GM21717 (cell line): ENCODE data around the gene FBXO17.

Experiments used
- ATAC-seq: cut with Tn5 transposase; IDR thresholded peaks from one replicate; pipeline ENCODE4 v1.9.1; 2021; ENCODE audit warnings: mild to moderate bottlenecking, moderate library complexity; ENCODE audit not compliant: unreplicated experiment

FBXO17 gene

DNA sequence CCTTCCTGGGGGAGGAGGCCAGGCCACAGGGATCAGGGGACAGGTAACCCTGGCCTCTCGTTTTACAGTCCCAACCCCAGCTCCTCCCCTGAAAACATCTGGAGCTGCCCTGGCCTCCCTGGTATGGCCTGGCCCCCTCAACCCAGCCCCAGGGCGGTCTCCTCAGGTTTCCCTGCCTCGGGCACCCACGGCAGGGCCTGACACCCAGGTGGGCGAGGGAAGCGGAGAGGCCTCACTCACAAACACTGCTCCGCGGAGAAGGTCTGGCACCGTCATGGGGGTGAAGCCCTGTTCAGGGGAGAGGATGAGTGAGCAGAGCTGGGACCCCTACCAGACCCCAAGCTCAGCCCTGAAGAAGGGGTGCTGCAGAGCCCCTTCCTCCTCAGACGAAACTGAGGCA lies 57.0 kb downstream of the FBXO17 start:
- ATAC-seq = no peak

DNA sequence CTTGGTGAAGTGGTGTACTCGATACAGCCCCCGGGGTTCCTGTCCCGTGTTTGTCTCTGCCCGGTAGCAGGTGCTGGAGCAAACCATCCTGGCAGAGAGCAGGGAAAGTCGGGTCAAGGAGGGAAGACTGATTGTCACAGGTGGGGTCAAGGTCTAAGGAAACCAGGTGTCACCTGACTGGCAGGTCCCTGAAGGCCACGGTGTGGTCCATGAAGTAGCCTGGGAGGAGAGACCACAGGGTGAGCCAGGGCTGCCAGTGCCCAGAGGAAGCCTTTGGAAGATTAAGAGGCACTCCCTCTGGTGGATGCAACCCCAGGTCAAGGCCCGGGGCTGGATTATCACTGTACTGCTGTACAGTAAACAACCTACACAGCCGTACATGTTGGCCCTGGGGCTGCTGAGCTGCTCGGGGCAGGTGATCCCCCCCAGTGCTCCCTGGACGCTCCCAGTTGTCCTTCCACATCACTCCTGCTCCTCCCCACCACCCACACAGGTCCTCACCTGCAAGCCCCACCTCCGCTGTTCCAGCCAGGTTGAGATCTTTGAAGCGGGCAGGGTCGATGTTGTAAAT lies 57.5 kb downstream of the FBXO17 start:
- ATAC-seq = no peak

DNA sequence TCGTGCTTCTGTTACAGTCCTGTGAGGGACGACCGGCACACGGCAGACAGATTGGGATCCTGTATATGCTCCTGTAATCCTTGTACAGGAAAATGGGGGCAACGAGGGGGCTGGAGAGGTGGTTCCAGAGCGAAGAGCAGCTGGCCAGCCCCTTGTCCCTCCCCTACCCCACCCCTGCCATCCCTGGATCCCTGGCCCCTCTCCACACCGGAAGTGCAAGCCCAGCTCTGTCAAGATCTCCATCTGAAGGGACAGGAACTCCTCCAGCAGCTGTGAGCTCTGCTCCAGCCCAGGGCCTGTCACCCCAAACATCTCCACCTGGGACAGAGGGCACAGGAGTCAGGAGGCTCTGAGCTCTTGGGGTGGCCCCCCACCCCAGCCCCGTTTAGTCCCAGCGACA lies 58.0 kb downstream of the FBXO17 start:
- no peak for ATAC-seq

DNA sequence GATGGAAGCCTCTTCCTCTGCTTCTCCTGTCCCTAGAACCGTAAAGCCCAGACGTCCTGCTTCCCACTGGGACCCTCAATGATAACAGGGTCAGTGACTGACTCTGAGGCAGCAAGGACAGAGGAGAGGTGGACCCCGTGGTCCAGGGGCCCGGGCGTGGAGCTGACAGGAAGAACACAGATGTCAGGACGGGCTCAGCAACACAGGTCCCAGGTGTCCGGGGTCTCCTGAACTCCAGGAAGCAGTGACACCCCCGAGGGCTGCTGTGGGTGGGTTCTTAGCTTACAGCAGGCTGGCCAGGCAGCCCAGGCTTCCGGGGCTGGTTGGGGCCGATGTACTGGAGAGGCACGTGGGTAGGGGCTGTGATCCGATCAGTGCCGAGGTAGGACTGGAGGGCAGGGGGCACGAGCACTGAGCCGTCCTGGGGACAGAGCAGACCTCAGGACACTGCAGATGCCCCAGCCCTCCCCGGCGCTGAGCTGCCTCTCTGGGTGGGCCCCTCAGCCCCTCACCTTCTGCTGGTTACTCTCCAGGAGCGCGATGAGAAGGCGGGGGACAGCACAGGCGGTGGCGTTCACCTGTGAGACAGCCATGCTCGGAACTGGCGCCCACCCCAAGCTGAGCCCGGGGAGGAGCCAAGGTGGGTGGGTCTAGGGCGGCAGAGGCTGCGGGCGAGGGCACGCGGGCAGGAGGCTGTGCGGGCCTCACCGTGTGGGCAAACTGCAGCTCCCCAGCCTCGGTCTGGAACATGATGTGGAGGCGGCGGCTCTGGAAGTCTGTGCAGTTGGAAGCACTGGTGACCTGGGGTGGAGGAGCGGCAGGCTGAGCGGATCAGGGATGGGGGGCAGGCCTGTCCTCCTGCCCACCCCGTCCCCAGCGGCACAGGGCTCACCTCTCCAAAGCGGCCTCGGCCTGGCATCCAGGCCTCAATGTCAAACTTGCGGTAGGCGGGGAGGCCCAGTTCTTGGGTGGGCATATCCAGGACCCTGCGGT lies 59.9 kb downstream of the FBXO17 start:
- no peak for ATAC-seq

DNA sequence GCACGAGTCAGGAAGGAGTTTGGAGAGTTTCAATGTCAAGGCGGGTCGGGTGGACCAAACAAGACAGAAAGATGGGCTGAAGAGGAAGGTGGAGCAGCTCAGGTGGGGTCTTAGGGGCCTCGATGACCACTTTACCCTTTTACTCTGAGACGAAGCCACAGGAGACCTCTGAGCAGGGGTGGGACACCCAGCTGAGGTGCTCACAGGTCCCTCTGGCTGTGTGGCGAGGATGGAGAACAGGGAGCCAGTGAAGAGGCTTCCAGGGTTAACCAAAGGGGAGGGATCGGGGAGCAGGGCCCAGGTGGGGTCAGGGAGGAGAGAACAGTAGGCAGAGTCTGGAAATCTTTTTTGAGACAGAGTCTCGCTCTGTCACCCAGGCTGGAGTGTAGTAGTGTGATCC lies 61.6 kb downstream of the FBXO17 start:
- ATAC-seq = no peak

DNA sequence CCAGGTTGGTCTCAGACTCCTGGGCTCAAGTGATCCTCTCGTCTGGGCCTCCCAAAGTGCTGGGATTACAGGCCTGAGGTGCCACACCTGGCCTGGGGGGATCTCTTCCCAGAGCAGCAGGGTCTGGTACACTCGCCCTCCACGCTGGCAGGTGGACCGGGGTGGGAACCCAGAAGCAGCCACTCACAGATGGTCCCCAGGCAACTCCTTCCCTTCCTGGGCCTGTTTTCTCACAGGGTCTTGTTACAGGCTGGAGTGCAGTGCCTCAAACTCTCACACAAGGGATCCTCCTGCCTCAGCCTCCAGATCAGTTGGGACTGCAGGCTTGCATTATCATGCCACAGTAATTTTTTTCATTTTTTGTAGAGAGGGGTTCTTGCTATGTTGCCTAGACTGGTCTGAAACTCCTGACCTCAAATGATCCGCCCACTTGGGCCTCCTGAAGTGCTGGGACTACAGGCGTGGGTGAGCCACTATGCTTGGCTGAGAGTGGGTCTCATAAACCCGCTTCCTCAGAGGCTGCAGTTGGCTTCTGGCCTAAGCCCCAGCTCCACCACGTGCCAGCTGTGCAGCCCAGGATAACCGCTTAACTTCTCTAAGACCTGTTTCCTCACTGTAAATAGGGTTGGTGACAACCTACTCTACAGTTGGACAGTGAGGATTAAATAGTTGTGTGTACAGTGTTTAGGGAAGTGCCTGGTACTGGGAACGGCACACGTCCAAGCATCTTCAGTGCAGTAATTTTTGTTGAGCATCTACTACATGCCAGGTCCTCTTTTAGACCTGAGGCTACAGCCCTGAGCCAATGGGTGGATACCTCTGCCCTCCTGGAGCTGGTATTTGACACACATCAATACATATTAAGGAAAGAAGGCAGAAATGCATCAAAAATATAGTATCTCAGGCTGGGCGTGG lies 62.7 kb downstream of the FBXO17 start:
- no peak for ATAC-seq

DNA sequence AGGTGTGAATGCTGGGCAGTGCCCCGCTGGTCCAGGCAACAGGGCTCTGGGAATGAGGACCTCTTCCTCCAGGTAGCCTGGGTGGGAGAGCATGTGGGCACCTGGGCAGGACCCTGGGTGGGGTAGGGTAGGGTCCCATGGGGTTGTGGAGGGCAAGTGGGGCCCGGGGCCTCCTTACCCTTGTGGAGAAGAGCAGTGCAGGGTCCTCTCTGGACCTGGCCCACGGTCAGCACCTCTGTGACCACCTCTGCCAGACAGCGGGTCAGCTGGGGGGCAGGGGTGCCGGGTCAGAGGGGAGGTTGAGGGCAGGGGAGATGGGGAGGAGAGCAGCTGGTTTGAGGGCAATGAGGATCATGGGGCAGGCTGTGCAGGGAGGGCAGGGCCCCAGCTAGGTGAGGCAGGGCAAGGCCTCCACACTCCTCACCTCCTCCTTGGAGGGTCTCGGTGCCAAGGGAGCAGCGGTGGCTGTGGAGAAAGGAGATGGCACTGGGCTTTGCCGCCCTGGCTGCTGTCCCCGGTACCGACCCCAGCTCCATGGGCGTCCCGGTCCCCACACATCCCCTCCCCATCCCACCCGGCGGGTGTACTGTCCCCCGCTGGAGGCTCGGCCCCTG lies 64.0 kb downstream of the FBXO17 start:
- ATAC-seq = no peak

DNA sequence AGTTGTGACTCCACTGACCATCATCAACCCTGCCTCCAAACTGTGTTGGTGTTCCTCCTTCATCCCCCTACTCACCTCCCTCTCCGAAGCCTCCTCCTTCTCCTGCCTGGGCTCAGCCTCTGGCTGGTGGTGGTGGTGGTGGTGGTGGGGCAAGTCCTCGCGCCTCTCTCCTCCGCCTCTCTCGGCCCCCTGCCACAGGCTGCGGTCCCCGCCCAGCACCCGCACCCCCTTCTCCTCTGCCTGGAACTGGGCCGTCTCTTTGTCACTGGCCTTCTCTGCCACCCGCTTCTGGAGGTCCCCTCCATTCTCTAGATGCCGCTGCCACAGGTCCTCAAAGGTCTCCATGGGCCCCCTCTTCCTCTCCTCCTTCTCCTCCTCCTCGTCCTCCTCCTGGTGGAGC lies 65.1 kb downstream of the FBXO17 start:
- ATAC-seq = no peak

DNA sequence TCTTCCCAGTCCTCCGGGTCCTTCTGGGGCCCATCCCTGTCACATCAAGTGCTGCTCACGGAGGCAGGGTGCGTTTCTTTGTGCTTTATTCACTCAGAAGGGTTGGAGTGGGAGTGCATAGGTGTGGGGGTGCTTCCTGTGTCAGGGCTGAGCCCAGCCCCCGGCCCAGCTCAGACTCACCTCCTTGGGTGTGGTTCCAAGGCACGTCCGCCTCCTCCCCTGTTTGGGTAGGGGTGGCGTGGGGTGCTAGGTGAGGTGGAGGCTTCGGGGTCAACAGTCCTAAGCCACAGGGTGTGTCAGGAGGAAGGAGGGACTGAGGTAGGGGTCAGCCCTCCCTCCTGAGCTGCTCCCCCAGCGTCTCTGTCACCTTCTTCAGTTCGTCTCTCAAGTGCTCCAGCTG lies 66.6 kb downstream of the FBXO17 start:
- no peak for ATAC-seq

DNA sequence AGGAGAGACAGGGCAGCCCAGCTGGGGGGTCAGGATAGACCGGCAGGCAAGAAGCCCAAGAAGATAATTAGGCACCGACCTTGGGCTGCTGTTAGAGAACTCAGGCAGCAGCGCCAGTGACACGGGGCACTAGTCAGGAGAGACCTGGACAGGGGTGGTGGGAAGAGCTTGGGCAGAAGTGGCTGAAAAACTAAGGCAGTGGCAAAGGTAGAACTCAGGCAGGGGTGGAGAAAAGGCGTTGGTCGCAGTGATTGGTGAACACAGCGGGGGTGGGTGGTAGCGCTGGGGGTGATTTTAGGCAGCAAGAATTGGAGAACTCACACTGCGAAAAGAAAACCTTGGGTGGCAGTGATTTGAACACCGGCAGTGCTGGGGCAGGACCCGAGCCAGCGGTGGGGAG lies 67.9 kb downstream of the FBXO17 start:
- no peak for ATAC-seq

DNA sequence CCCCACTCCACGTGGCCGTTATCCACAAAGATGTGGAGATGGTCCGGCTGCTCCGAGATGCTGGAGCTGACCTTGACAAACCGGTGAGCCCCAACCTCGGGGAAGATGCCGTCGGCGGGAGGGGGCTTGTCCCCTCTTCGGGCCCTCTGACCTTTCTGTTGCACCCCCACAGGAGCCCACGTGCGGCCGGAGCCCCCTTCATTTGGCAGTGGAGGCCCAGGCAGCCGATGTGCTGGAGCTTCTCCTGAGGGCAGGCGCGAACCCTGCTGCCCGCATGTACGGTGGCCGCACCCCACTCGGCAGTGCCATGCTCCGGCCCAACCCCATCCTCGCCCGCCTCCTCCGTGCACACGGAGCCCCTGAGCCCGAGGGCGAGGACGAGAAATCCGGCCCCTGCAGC lies 68.3 kb downstream of the FBXO17 start:
- no peak for ATAC-seq

DNA sequence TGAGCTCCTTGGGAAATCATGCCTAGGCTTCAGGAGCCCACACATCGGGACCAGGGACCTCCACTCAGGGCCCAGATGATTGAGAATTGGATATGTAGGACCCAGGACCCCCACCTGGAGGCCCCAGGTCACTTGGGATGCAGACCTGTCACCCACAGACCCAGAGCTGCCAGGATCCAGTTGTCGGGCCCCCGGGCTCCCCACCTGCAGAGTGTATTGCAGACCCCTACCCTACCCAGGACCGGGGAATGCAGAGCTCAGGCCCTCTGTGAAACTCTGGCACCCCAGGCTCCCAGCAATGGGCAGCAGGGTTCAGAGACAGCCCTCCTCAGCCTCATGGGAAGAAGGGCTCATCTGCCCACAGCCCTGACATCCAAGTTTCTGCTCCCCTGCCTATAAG lies 69.9 kb downstream of the FBXO17 start:
- no peak for ATAC-seq

DNA sequence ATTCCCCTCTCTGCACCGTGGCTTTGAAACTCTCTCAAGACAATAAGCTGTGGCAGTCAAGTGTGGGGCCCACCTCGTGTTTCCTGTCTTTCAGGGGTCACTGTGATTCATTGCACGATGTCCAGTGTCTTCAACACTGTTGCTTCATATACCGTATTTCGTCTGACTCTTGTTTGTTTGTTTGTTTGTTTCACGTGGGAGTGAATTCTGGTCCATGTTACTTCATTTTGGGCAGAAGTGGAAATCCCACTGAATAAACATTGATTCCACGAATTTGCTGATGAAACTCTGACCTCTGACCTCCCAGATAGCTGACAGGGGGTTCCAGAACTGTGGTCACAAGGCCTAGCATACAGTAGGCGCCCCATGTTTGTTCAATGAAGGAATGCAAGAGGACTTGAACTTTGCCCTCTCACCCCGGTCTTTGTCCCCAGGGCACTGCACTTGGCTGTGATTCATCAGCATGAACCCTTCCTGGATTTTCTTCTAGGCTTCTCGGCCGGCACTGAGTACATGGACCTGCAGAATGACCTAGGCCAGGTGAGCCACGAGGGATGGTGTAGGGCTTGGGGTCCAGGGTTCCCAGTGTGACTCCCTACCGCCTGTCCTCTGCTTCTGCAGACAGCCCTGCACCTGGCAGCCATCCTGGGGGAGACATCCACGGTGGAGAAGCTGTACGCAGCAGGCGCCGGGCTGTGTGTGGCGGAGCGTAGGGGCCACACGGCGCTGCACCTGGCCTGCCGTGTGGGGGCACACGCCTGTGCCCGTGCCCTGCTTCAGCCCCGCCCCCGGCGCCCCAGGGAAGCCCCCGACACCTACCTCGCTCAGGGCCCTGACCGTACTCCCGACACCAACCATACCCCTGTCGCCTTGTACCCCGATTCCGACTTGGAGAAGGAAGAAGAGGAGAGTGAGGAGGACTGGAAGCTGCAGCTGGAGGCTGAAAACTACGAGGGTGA lies 70.7 kb downstream of the FBXO17 start:
- no peak for ATAC-seq

DNA sequence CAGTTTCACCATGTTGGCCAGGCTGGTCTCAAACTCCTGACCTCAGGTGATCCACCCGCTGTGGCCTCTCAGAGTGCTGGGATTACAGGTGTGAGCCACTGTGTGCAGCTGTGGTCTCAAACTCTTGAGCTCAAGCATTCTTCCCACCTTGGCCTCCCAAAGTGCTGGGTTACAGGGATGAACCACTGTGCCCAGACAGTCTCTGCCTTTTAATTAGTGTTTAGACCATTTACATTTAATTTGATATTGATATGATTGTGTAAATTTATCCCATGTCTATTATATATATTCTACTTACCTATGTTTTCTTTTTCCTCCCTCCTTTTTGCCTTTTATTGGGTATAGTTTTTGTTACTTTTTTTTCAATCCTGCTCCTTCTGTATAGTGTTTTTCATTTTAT lies 73.9 kb downstream of the FBXO17 start:
- ATAC-seq = no peak

DNA sequence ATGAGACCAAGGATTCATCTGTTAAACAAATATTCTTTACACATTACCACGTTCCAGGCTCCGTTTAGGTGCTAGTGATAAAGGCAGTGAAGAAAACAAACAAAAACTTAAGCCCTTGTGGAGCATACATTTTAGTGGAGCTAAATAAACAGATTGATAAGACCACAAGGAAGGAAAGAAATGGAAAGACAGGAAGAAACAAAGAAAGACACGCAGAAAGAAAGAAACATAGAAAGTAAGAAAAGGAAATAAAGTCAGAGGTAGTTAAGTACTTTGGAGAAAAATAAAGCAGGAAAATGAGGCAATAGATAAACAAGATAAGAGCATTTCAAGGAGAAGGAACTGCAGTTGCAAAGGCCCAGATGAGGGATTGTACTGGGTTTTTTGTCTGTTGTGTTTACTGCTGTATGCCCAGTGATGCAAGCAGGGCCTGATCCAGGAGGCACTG lies 74.8 kb downstream of the FBXO17 start:
- ATAC-seq = no peak

DNA sequence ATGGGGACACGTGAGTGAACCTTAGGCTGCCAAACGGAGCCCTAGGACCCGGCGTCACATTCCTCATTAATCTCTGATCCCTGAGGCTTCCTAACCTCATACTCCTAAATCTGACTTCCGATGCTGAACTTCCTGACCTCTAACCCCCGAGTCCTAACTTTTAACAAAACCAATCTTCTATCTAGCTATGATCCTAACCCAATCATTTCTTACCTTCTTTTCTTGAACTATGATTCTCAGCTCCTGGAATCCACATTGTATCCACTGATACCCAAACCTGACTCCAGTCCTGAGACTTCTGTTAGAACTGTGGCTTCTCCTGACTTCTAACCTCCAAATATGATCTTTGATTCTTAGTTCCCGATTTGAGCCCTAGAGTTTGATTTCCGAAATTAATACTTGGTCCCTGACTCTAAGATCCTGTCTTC lies 75.3 kb downstream of the FBXO17 start:
- ATAC-seq = no peak

DNA sequence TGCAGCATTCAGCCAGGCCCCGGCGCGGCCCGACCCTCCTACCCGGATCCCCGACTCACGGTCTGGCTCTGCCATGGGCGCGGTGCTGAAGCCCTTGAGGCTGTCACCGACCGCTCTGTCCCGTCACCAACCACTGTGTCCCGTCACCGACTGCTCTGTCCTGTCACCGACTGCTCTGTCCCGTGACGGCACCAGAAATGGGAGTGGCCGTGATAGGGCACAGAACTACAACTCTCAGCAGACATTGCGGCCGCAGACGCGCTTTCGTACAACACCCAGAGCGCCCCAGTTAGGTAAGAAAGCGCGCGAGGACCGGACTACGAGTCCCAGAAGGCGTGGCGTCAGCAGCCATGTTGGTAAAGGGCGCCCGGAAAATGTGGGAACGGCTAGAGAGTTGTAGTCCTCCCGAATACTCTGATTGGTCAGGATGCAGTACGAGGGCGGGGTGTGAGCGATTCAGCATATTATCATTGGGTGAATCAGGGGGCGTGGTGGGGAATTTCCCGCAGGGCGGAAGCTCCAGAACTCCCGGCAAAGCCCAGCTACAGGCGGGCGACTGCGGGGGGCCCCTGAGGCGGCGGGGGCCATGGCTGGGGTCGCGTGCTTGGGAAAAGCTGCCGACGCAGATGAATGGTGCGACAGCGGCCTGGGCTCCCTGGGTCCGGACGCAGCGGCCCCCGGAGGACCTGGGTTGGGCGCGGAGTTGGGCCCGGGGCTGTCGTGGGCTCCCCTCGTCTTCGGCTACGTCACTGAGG lies 75.9 kb downstream of the FBXO17 start, which contains the start of the genes NFKBIB and SIRT2:
NFKBIB (plus strand) TSS at position 523 of the 755 bp plus-strand sequence; CDS start at position 587, 64 bp downstream.
SIRT2 (minus strand) TSS at position 172 of the 755 bp plus-strand sequence; CDS start at position 75, 97 bp downstream.
- ATAC-seq = peak; percentile 82

DNA sequence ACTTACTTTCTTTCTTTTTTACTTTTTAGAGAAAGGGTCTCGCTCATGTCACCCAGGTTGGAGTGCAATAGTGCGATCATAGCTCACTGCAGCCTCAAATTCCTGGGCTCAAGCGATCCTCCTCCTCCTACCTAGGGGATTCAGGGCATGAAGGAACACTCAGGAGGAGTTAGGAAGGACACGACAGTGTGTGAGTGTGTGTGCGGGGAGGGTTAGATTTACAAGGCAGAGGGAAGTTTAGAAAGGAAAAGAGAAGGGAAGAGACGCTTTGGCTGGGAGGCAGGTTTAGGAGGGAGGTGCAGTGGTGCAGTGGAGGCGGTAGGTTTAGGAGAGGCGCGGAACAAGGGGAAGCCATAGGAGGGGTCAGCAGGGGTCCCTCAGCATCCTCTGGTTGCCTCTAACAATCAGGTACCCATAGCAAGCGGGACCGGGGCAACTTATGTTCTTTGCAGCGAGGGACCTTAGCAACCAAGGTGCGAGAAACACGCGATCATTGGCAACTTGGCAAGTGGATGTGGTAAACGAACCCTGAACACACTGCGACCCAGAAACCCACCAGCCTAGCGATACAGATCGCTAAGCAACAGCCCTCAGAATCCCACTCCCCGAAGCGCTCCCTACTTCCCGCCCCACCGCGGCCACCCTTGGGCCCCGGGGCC lies 76.6 kb downstream of the FBXO17 start:
- peak; percentile 2 for ATAC-seq
